ENCODE data around the gene MOB3B.

The MOB3B gene

GRCh38 chr9:27511771-27512170 lies 17.8 kb downstream of the MOB3B start:
- H3K27ac ChIP-seq (ENCODE audit: low read depth, low read length, poor library complexity, severe bottlenecking) = no peak overlapping the region
- H3K4me1 ChIP-seq (ENCODE audit: insufficient read depth, low read length, severe bottlenecking) = no peaks in the 10 kb centered on the region

GRCh38 chr9:27510780-27511179 lies 18.8 kb downstream of the MOB3B start:
- Histone ChIP-seq H3K36me3 (ENCODE audit: insufficient read depth, low read length) (no peaks in the 10 kb centered on the region), H2AFZ (ENCODE audit: low read length) (no peak overlapping the region), H3K9ac (ENCODE audit: low read length) (no peak overlapping the region), H3K79me2 (ENCODE audit: insufficient read depth, low read length) (no peaks in the 10 kb centered on the region), H3K27ac (ENCODE audit: low read depth, low read length, poor library complexity, severe bottlenecking) (no peak overlapping the region), H3K4me3 (ENCODE audit: low read depth, low read length, poor library complexity, severe bottlenecking) (no peak overlapping the region), H3F3A (ENCODE audit: insufficient read depth, low read length) (no peaks in the 10 kb centered on the region), H3K9me3 (ENCODE audit: low read length) (no peaks in the 10 kb centered on the region), H3K4me1 (ENCODE audit: insufficient read depth, low read length, severe bottlenecking) (no peaks in the 10 kb centered on the region), H3K27me3 (ENCODE audit: insufficient read depth, low read length) (no peaks in the 10 kb centered on the region), H4K20me1 (ENCODE audit: insufficient read depth, low read length) (no peaks in the 10 kb centered on the region), H3K4me2 (ENCODE audit: low read length) (no peak overlapping the region), H3K9me2 (ENCODE audit: low read depth, low read length) (no peaks in the 10 kb centered on the region)
- TF ChIP-seq EZH2 (IDR thresholded peaks at IDR 0.05; ENCODE audit: borderline replicate concordance, low read length) (no peak), CTCF (IDR thresholded peaks at IDR 0.05; ENCODE audit: low read length) (no peak)

More at GRCh38 chr9:27511771-27512170, 17.8 kb downstream of the MOB3B start:
- Histone ChIP-seq H3K79me2 (ENCODE audit: insufficient read depth, low read length) (no peaks in the 10 kb centered on the region), H2AFZ (ENCODE audit: low read length) (no peak overlapping the region), H3K9ac (ENCODE audit: low read length) (no peak overlapping the region), H3K4me3 (ENCODE audit: low read depth, low read length, poor library complexity, severe bottlenecking) (no peak overlapping the region), H3K36me3 (ENCODE audit: insufficient read depth, low read length) (no peaks in the 10 kb centered on the region), H3F3A (ENCODE audit: insufficient read depth, low read length) (no peaks in the 10 kb centered on the region), H4K20me1 (ENCODE audit: insufficient read depth, low read length) (no peaks in the 10 kb centered on the region), H3K4me2 (ENCODE audit: low read length) (no peak overlapping the region), H3K27me3 (ENCODE audit: insufficient read depth, low read length) (no peaks in the 10 kb centered on the region), H3K9me2 (ENCODE audit: low read depth, low read length) (no peaks in the 10 kb centered on the region), H3K9me3 (ENCODE audit: low read length) (no peaks in the 10 kb centered on the region)
- TF ChIP-seq EZH2 (IDR thresholded peaks at IDR 0.05; ENCODE audit: borderline replicate concordance, low read length) = no peak
- no peak for TF ChIP-seq CTCF (IDR thresholded peaks at IDR 0.05; ENCODE audit: low read length)

GRCh38 chr9:27506981-27507380 lies 22.6 kb downstream of the MOB3B start:
- TF ChIP-seq CTCF (IDR thresholded peaks at IDR 0.05; ENCODE audit: low read length) (no peak), EZH2 (IDR thresholded peaks at IDR 0.05; ENCODE audit: borderline replicate concordance, low read length) (no peak)
- Histone ChIP-seq H2AFZ (ENCODE audit: low read length) (no peak overlapping the region), H3K27ac (ENCODE audit: low read depth, low read length, poor library complexity, severe bottlenecking) (no peak overlapping the region), H3K4me3 (ENCODE audit: low read depth, low read length, poor library complexity, severe bottlenecking) (no peak overlapping the region), H3K36me3 (ENCODE audit: insufficient read depth, low read length) (no peaks in the 10 kb centered on the region), H4K20me1 (ENCODE audit: insufficient read depth, low read length) (no peaks in the 10 kb centered on the region), H3K9me2 (ENCODE audit: low read depth, low read length) (no peaks in the 10 kb centered on the region), H3K4me1 (ENCODE audit: insufficient read depth, low read length, severe bottlenecking) (no peaks in the 10 kb centered on the region), H3K9ac (ENCODE audit: low read length) (no peak overlapping the region), H3F3A (ENCODE audit: insufficient read depth, low read length) (no peaks in the 10 kb centered on the region), H3K4me2 (ENCODE audit: low read length) (no peak overlapping the region), H3K9me3 (ENCODE audit: low read length) (no peaks in the 10 kb centered on the region), H3K27me3 (ENCODE audit: insufficient read depth, low read length) (no peaks in the 10 kb centered on the region), H3K79me2 (ENCODE audit: insufficient read depth, low read length) (no peaks in the 10 kb centered on the region)
